ENCODE results near the gene ERC1. TPM values are rescaled to one million over a fixed set of nuclear protein-coding genes. Genes with fewer than 3 reads are reported as not detected.

The ERC1 gene
- total and polyA plus RNA-seq, 7 donors = 4.0 to 35.6 (median 29.4) TPM

GRCh38 chr12:967641-968040 lies 23.4 kb upstream of the ERC1 start:
- Histone ChIP-seq H3K4me3 (no peak overlapping the region), H3K36me3 (ENCODE audit: insufficient read depth in 1 of 2, low read depth in 1 of 2) (no peaks in the 10 kb centered on the region), H3K27ac (no peak overlapping the region), H3K27me3 (ENCODE audit: insufficient read depth in 3 of 3, low read length in 2 of 3) (no peaks in the 10 kb centered on the region), H3K9me3 (no peaks in the 10 kb centered on the region), H3K4me1 (no peaks in the 10 kb centered on the region)
- WGBS, 3 donors = 82 to 95% (median 87%) methylated on average over 9 of the region's 9 CpGs
- intact Hi-C loops (cut with DNase I) = no loop called here
- DNase-seq (no peak), ATAC-seq (no peak)
- TF ChIP-seq CTCF (IDR thresholded peaks at IDR 0.05) = no peak

- Histone ChIP-seq H3K4me3 (no peak overlapping the region), H3K36me3 (ENCODE audit: insufficient read depth in 1 of 2, low read depth in 1 of 2) (no peaks in the 10 kb centered on the region), H3K9me3 (no peaks in the 10 kb centered on the region), H3K27me3 (ENCODE audit: insufficient read depth in 3 of 3, low read length in 2 of 3) (no peaks in the 10 kb centered on the region), H3K27ac (no peak overlapping the region), H3K4me1 (no peaks in the 10 kb centered on the region)
- intact Hi-C loops (cut with DNase I) = no loop called here
- no peak for TF ChIP-seq CTCF (IDR thresholded peaks at IDR 0.05)
- WGBS, 3 donors = 65 to 90% (median 86%) methylated on average over 4 of the region's 4 CpGs
- DNase-seq (no peak), ATAC-seq (no peak)
Measured at GRCh38 chr12:968545-968944, 22.5 kb upstream of the ERC1 start.

- Histone ChIP-seq H3K9me3 (no peaks in the 10 kb centered on the region), H3K27ac (no peak overlapping the region), H3K4me3 (no peak overlapping the region), H3K36me3 (ENCODE audit: insufficient read depth in 1 of 2, low read depth in 1 of 2) (no peaks in the 10 kb centered on the region), H3K4me1 (peaks cover 7% of the 10 kb centered on the region), H3K27me3 (ENCODE audit: insufficient read depth in 3 of 3, low read length in 2 of 3) (no peaks in the 10 kb centered on the region)
- DNase-seq (no peak), ATAC-seq (no peak)
- intact Hi-C loops (cut with DNase I) = no loop called here
- TF ChIP-seq CTCF (IDR thresholded peaks at IDR 0.05) = no peak
- WGBS, 3 donors = 76 to 96% (median 91%) methylated on average over 8 of the region's 8 CpGs
Measured at GRCh38 chr12:969821-970220, 21.2 kb upstream of the ERC1 start.

- H3K36me3 ChIP-seq (ENCODE audit: insufficient read depth in 1 of 2, low read depth in 1 of 2) = no peaks in the 10 kb centered on the region
- intact Hi-C loops (cut with DNase I) = no loop called here
- H3K9me3 ChIP-seq = no peaks in the 10 kb centered on the region
- TF ChIP-seq CTCF (IDR thresholded peaks at IDR 0.05) = no peak
- H3K27ac ChIP-seq = no peak overlapping the region
- DNase-seq (no peak), ATAC-seq (no peak)
- H3K4me3 ChIP-seq = no peak overlapping the region
- 95 to 99% (median 96%) methylated on average over 4 of the region's 4 CpGs for WGBS, 3 donors
- no peaks in the 10 kb centered on the region for H3K27me3 ChIP-seq (ENCODE audit: insufficient read depth in 3 of 3, low read length in 2 of 3)
- peaks cover 7% of the 10 kb centered on the region for H3K4me1 ChIP-seq
Measured at GRCh38 chr12:971991-972390, 19.0 kb upstream of the ERC1 start.

- Histone ChIP-seq H3K4me1 (peaks cover 7% of the 10 kb centered on the region), H3K36me3 (ENCODE audit: insufficient read depth in 1 of 2, low read depth in 1 of 2) (no peaks in the 10 kb centered on the region), H3K9me3 (no peaks in the 10 kb centered on the region), H3K27me3 (ENCODE audit: insufficient read depth in 3 of 3, low read length in 2 of 3) (no peaks in the 10 kb centered on the region), H3K4me3 (no peak overlapping the region), H3K27ac (no peak overlapping the region)
- 79 to 82% (median 80%) methylated on average over 4 of the region's 4 CpGs for WGBS, 3 donors
- TF ChIP-seq CTCF (IDR thresholded peaks at IDR 0.05) = no peak
- DNase-seq (no peak), ATAC-seq (peak; percentile 40 to 71 (median 68))
- intact Hi-C loops (cut with DNase I) = no loop called here
Measured at GRCh38 chr12:974271-974862, 16.7 kb upstream of the ERC1 start.
